ENCODE measurements around the gene ZBTB8B. TPM values are rescaled to one million over a fixed set of nuclear protein-coding genes. Genes with fewer than 3 reads are reported as not detected.

Gene ZBTB8B
- total and polyA plus RNA-seq, 7 experiments from 2014 or later, result 0.02 TPM; not detected in 6

DNA sequence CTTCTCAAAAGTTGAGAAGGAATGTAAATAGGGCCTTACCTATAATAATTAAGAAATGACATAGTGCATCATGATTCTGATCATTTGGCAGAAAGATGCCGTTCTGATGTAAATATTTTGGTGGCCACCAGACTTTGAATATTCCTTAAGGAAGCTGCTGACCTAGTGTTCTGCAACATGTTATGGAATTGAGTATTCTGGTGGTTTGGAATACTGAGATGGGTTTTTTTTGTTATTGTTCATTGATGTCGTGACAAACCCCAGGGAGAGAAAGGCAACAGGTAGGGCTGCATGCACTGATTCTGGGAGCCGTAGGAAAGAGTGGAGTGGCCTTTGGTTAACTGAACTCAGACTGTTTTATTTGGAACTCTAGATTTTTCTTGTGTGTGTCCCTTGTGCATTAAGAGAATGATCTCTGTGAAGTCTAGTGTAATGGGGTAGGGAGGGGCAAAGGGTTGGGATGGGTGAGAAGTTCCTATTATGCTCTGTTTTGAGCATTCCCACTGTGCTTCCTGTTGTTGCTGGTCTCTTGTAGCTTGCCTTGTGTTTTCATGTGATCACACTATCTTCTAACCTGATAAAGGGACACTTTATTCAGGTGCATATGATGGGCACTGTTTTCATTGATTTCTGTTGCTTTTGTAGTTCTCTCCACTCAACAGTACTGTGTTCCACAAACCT is 25.0 kb downstream of the ZBTB8B start:
- H3K9me3 Mint-ChIP-seq, result peaks cover 0 to 3% (median 0%) of the 10 kb centered on the region in 11 donors
- no peak overlapping the region for H3K27ac ChIP-seq (ENCODE audit: low read depth, low read length)
- no peaks in the 10 kb centered on the region for H3K36me3 ChIP-seq (ENCODE audit: control insufficient read depth in 2 of 3, insufficient read depth in 3 of 3, low read length in 3 of 3)
- no peaks in the 10 kb centered on the region for H3K27me3 ChIP-seq (ENCODE audit: control insufficient read depth in 2 of 2, insufficient read depth in 2 of 2, low read length in 2 of 2)
- no peak overlapping the region for H3K27ac Mint-ChIP-seq
- ATAC-seq, result no peak
- DNase-seq, result no peak
- peaks cover 0 to 34% (median 7%) of the 10 kb centered on the region in 5 donors for H3K27me3 Mint-ChIP-seq
- H3K4me1 ChIP-seq (ENCODE audit: control insufficient read depth in 2 of 2, insufficient read depth in 2 of 2, low read length in 2 of 2), result no peaks in the 10 kb centered on the region
- no peak overlapping the region for H3K4me3 Mint-ChIP-seq
- H3K4me3 ChIP-seq (ENCODE audit: low read length), result no peak overlapping the region
- POLR2A ChIA-PET, result no interaction called here
- intact Hi-C loops (cut with micrococcal nuclease), result no loop called here
- no peaks in the 10 kb centered on the region for H3K4me1 Mint-ChIP-seq
- CTCF ChIA-PET, result no interaction called here
- H3K9me3 ChIP-seq (ENCODE audit: control insufficient read depth in 2 of 3, low read length in 3 of 3), result no peaks in the 10 kb centered on the region
- H3K36me3 Mint-ChIP-seq, result no peaks in the 10 kb centered on the region

DNA sequence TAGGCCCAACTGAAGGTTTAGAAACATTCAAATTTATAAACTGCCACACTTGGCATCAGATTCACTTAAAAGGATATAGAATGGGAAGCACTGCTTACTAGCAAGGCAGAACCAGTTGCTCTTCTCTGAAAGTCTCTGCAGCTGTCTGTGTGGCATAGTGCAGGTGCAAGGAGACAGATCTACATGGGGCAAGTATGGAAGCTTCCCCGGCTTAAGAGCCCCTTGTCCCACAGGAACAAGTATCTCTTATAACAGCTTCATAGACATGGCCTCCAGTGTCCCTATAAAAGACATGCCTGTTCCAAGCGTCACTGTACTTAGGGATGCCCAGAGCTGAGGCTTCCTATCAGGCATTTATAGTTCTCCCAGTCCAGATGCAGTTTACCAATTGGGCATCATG is 26.5 kb downstream of the ZBTB8B start:
- Mint-ChIP-seq H3K4me1 (no peaks in the 10 kb centered on the region), H3K9me3 (no peaks in the 10 kb centered on the region), H3K4me3 (no peak overlapping the region), H3K36me3 (no peaks in the 10 kb centered on the region), H3K27ac (no peak overlapping the region), H3K27me3 (peaks cover 0 to 28% (median 7%) of the 10 kb centered on the region in 5 donors)
- DNase-seq (no peak), ATAC-seq (no peak)
- no peaks in the 10 kb centered on the region for H3K9me3 ChIP-seq (ENCODE audit: control insufficient read depth in 2 of 3, low read length in 3 of 3)
- no peaks in the 10 kb centered on the region for H3K27me3 ChIP-seq (ENCODE audit: control insufficient read depth in 2 of 2, insufficient read depth in 2 of 2, low read length in 2 of 2)
- CTCF ChIA-PET, result no interaction called here
- no peaks in the 10 kb centered on the region for H3K4me1 ChIP-seq (ENCODE audit: control insufficient read depth in 2 of 2, insufficient read depth in 2 of 2, low read length in 2 of 2)
- intact Hi-C loops (cut with micrococcal nuclease), result no loop called here
- H3K4me3 ChIP-seq (ENCODE audit: low read length), result no peak overlapping the region
- no peak overlapping the region for H3K27ac ChIP-seq (ENCODE audit: low read depth, low read length)
- no peaks in the 10 kb centered on the region for H3K36me3 ChIP-seq (ENCODE audit: control insufficient read depth in 2 of 3, insufficient read depth in 3 of 3, low read length in 3 of 3)
- POLR2A ChIA-PET, result no interaction called here

DNA sequence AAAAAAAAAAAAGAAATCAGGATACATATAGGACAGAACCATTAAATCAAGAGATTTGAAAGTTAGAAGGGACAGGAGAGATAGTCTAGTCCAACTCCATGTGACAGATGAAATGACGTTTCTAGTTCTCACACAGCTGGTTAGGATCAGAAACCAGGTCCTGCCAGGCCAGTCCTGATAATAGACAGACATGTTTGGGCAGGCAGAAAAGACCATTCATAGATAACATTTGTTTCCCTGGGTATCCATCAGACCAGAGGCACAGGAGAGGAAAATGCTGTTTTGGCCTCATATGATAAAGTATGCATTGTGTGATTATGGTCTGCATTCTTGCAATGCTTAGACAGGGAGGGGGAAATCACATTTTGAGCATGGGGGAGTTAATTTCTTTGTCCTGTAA is 29.3 kb downstream of the ZBTB8B start:
- H3K27me3 Mint-ChIP-seq, result peaks cover 16 to 29% (median 21%) of the 10 kb centered on the region in 5 donors
- H3K27ac Mint-ChIP-seq, result no peak overlapping the region
- no peaks in the 10 kb centered on the region for H3K9me3 ChIP-seq (ENCODE audit: control insufficient read depth in 2 of 3, low read length in 3 of 3)
- intact Hi-C loops (cut with micrococcal nuclease), result no loop called here
- H3K4me1 ChIP-seq (ENCODE audit: control insufficient read depth in 2 of 2, insufficient read depth in 2 of 2, low read length in 2 of 2), result no peaks in the 10 kb centered on the region
- peaks cover 0 to 3% of the 10 kb centered on the region in 2 donors for H3K27me3 ChIP-seq (ENCODE audit: control insufficient read depth in 2 of 2, insufficient read depth in 2 of 2, low read length in 2 of 2)
- no peak for ATAC-seq
- no peak overlapping the region for H3K4me3 Mint-ChIP-seq
- no peak overlapping the region for H3K27ac ChIP-seq (ENCODE audit: low read depth, low read length)
- no peaks in the 10 kb centered on the region for H3K4me1 Mint-ChIP-seq
- POLR2A ChIA-PET, result no interaction called here
- no peaks in the 10 kb centered on the region for H3K36me3 ChIP-seq (ENCODE audit: control insufficient read depth in 2 of 3, insufficient read depth in 3 of 3, low read length in 3 of 3)
- H3K9me3 Mint-ChIP-seq, result no peaks in the 10 kb centered on the region
- no peak overlapping the region for H3K4me3 ChIP-seq (ENCODE audit: low read length)
- no peak for DNase-seq
- no peaks in the 10 kb centered on the region for H3K36me3 Mint-ChIP-seq
- CTCF ChIA-PET, result no interaction called here

DNA sequence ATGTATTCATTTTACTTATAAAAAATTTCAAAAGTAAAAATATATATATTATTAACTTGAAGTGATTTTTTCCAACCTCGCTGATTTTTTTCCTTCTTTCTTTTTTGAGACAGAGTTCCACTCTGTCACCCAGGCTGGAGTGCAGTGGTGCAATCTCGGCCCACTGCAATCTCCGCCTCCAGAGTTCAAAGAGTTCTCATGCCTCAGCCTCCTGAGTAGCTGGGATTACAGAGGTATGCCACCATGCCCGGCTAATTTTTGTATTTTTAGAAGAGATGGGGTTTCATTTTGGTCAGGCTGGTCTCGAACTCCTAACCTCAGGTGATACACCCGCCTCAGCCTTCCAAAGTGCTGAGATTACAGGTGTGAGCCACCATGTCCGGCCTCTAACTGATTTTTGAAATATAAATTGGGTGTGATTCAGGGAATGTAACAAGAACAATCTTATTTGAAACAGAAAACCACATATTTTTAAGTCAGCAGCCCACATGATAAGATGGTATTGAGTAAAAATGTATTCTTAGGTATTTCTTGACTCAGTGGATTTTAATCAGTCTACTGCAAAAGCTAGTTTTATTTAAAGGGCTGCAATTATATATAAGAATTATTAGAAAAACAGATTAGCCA is 30.0 kb downstream of the ZBTB8B start:
- ChIA-PET CTCF (no interaction called here), POLR2A (no interaction called here)

DNA sequence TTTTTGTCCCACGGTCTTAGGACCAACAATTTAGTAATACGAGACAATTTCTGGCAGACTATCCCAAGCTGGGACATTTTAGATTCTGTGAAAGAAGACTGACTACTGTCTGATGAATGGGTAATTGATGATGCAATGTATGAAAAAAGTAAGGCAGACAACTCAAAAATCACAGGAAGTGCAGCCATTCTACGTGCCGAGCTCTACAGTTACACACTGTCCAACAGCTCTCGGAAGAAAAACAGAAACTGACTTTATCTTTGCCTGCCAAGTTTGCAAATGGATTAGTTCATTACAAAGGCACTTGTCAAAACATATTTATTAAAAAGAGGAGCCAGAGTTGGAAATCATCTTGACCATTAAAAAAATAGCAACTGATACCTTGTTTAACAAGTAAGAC is 31.3 kb downstream of the ZBTB8B start:
- ChIA-PET CTCF (no interaction called here), POLR2A (no interaction called here)
- no peaks in the 10 kb centered on the region for H3K4me1 ChIP-seq (ENCODE audit: control insufficient read depth in 2 of 2, insufficient read depth in 2 of 2, low read length in 2 of 2)
- no peaks in the 10 kb centered on the region for H3K9me3 ChIP-seq (ENCODE audit: control insufficient read depth in 2 of 3, low read length in 3 of 3)
- H3K36me3 ChIP-seq (ENCODE audit: control insufficient read depth in 2 of 3, insufficient read depth in 3 of 3, low read length in 3 of 3), result no peaks in the 10 kb centered on the region
- Mint-ChIP-seq H3K36me3 (peaks cover 0 to 1% (median 0%) of the 10 kb centered on the region in 5 donors), H3K4me1 (peaks cover 0 to 9% (median 3%) of the 10 kb centered on the region in 7 donors), H3K9me3 (no peaks in the 10 kb centered on the region), H3K27ac (no peak overlapping the region), H3K4me3 (no peak overlapping the region), H3K27me3 (peaks cover 24 to 39% (median 26%) of the 10 kb centered on the region in 5 donors)
- no peak overlapping the region for H3K27ac ChIP-seq (ENCODE audit: low read depth, low read length)
- H3K4me3 ChIP-seq (ENCODE audit: low read length), result no peak overlapping the region
- intact Hi-C loops (cut with micrococcal nuclease), result no loop called here
- no peak for DNase-seq
- ATAC-seq, result no peak
- H3K27me3 ChIP-seq (ENCODE audit: control insufficient read depth in 2 of 2, insufficient read depth in 2 of 2, low read length in 2 of 2), result peaks cover 0 to 3% of the 10 kb centered on the region in 2 donors

More for the DNA sequence above, 30.0 kb downstream of the ZBTB8B start:
- no peak overlapping the region for H3K27ac Mint-ChIP-seq
- H3K4me3 Mint-ChIP-seq, result no peak overlapping the region
- peaks cover 20 to 36% (median 26%) of the 10 kb centered on the region in 5 donors for H3K27me3 Mint-ChIP-seq
- no peaks in the 10 kb centered on the region for H3K4me1 ChIP-seq (ENCODE audit: control insufficient read depth in 2 of 2, insufficient read depth in 2 of 2, low read length in 2 of 2)
- no peaks in the 10 kb centered on the region for H3K9me3 Mint-ChIP-seq
- intact Hi-C loops (cut with micrococcal nuclease), result no loop called here
- no peak overlapping the region for H3K27ac ChIP-seq (ENCODE audit: low read depth, low read length)
- H3K4me3 ChIP-seq (ENCODE audit: low read length), result no peak overlapping the region
- H3K9me3 ChIP-seq (ENCODE audit: control insufficient read depth in 2 of 3, low read length in 3 of 3), result no peaks in the 10 kb centered on the region
- H3K4me1 Mint-ChIP-seq, result peaks cover 0 to under 1% (median 0%) of the 10 kb centered on the region in 7 donors
- peaks cover 0 to 1% (median 0%) of the 10 kb centered on the region in 5 donors for H3K36me3 Mint-ChIP-seq
- peaks cover 0 to 3% of the 10 kb centered on the region in 2 donors for H3K27me3 ChIP-seq (ENCODE audit: control insufficient read depth in 2 of 2, insufficient read depth in 2 of 2, low read length in 2 of 2)
- DNase-seq (no peak), ATAC-seq (no peak)
- H3K36me3 ChIP-seq (ENCODE audit: control insufficient read depth in 2 of 3, insufficient read depth in 3 of 3, low read length in 3 of 3), result no peaks in the 10 kb centered on the region

DNA sequence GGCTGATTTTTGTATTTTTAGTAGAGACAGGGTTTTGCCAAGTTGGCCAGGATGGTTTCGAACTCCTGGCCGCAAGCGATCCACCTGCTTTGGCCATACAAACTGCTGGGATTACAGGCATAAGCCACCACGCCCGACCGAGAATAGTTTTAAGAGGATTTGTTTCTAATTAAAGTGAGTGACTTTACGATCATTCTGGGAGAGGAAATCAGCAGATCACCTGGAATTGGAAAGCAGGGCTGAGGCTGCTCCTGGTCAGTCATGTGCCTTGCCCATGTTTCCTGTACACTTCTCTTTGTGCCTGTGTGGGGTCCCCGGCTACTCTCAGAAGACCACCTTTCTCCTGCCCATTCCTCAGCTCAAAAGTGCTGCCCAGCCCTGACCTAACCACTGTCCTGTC is 33.9 kb downstream of the ZBTB8B start:
- Histone ChIP-seq H3K4me3 (ENCODE audit: low read length) (no peak overlapping the region), H3K36me3 (ENCODE audit: control insufficient read depth in 2 of 3, insufficient read depth in 3 of 3, low read length in 3 of 3) (no peaks in the 10 kb centered on the region), H3K27ac (ENCODE audit: low read depth, low read length) (no peak overlapping the region), H3K27me3 (ENCODE audit: control insufficient read depth in 2 of 2, insufficient read depth in 2 of 2, low read length in 2 of 2) (peaks cover 0 to 3% of the 10 kb centered on the region in 2 donors), H3K9me3 (ENCODE audit: control insufficient read depth in 2 of 3, low read length in 3 of 3) (no peaks in the 10 kb centered on the region), H3K4me1 (ENCODE audit: control insufficient read depth in 2 of 2, insufficient read depth in 2 of 2, low read length in 2 of 2) (no peaks in the 10 kb centered on the region)
- no peaks in the 10 kb centered on the region for H3K9me3 Mint-ChIP-seq
- H3K4me1 Mint-ChIP-seq, result peaks cover 0 to 12% (median 3%) of the 10 kb centered on the region in 7 donors
- H3K36me3 Mint-ChIP-seq, result peaks cover 0 to 1% (median 0%) of the 10 kb centered on the region in 5 donors
- H3K4me3 Mint-ChIP-seq, result peak overlapping the region in 8 of 10 donors; percentile 46 to 84 (median 65)
- DNase-seq (no peak), ATAC-seq (no peak)
- intact Hi-C loops (cut with micrococcal nuclease), result no loop called here
- peak overlapping the region in 1 of 9 donors; percentile 44 for H3K27ac Mint-ChIP-seq
- peaks cover 37 to 49% (median 43%) of the 10 kb centered on the region in 5 donors for H3K27me3 Mint-ChIP-seq
- ChIA-PET CTCF (no interaction called here), POLR2A (no interaction called here)
